Activated naive CD8-positive, alpha-beta T cell treated with anti-CD3 and anti-CD28 coated beads, Interleukin-2, amount 50 U/mL, for 24 hours (primary cell): ENCODE measurements around the gene CAPN11.

Source experiments
- ATAC-seq: fragments of 150-1000 bp; cut with Tn5 transposase; one replicate; pipeline ENCODE4 v1.10.0; 2021
- DNase-seq: peaks from one replicate; pipeline ENCODE4 v3.0.0; 2021
- H3K27ac Mint-ChIP-seq: one replicate; pipeline ENCODE4 v1.8.0; 2021; ENCODE audit warnings: mild to moderate bottlenecking, mixed read lengths
- H3K27me3 Mint-ChIP-seq: one replicate; pipeline ENCODE4 v1.8.0; 2021; ENCODE audit warnings: mixed read lengths
- H3K36me3 Mint-ChIP-seq: one replicate; pipeline ENCODE4 v1.8.0; 2021; ENCODE audit warnings: low read depth, mixed read lengths
- H3K4me1 Mint-ChIP-seq: one replicate; pipeline ENCODE4 v1.8.0; 2021; ENCODE audit warnings: mixed read lengths
- H3K4me3 Mint-ChIP-seq: one replicate; pipeline ENCODE4 v1.8.0; 2021; ENCODE audit warnings: mild to moderate bottlenecking, moderate library complexity, mixed read lengths
- H3K9me3 Mint-ChIP-seq: one replicate; pipeline ENCODE4 v1.8.0; 2021; ENCODE audit warnings: mixed read lengths

Gene CAPN11

DNA sequence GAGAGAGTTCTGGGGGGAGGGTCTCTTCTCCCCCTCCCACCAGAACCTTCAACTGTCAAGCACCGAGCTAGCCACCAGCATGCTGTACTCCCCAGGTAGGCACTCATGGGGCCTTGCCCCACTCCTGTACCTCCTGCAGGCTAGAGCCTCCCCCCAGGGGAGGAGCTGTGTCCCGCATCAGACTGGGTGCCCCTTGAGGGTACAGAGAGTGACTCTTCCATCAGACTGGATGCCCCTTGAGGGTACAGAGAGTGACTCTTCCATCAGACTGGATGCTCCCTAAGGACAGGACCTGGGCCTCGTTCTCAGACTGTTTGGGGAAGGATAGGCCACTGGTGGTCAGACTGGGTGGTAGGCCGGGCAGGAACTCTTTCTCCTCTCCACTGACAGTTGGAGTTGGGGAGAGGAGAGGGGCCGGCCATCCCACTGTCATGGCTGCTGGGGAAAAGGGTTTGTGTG lies at the start of gene CAPN11:
Gene CAPN11 (plus strand): TSS at position 51 of the 459 bp plus-strand sequence. CDS start 29 bp downstream, at position 80.
- Mint-ChIP-seq H3K27me3 (peaks cover 6% of the 10 kb centered on the region), H3K36me3 (no peaks in the 10 kb centered on the region), H3K9me3 (no peaks in the 10 kb centered on the region), H3K27ac (no peak within 1 kb of the TSS), H3K4me3 (no peak within 1 kb of the TSS), H3K4me1 (peaks cover 26% of the 10 kb centered on the region)
- ATAC-seq (no peak), DNase-seq (no peak)

DNA sequence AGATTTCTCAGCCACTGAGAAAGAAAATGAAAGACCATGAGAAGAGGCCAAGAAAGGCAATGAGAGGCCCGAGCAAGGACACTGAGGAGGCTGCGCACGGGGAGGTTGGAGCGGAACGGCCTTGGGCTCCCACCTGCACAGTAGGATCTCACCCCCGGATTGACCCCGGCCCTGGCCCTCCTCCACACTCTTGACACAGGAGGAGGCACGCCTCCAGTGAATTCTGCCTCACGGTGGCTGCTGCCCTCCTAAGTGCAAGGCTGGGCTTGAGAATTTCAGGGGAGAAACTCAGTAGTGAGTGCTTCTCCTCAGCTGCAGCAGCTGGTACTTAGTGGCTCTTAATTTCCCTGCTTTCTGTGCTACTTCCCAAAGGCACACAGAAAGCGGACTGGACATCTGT lies 49.4 kb upstream of the CAPN11 start:
- H3K9me3 Mint-ChIP-seq = no peaks in the 10 kb centered on the region
- DNase-seq (no peak), ATAC-seq (no peak)
- peaks cover 32% of the 10 kb centered on the region for H3K36me3 Mint-ChIP-seq
- no peaks in the 10 kb centered on the region for H3K4me1 Mint-ChIP-seq
- H3K27me3 Mint-ChIP-seq = no peaks in the 10 kb centered on the region
- no peak overlapping the region for H3K4me3 Mint-ChIP-seq
- peak overlapping the region; percentile 0 for H3K27ac Mint-ChIP-seq

GRCh38 chr6:44110005-44110676 lies 48.5 kb upstream of the CAPN11 start:
- DNase-seq (no peak), ATAC-seq (no peak)
- H3K4me3 Mint-ChIP-seq = no peak overlapping the region
- no peak overlapping the region for H3K27ac Mint-ChIP-seq
- H3K9me3 Mint-ChIP-seq = no peaks in the 10 kb centered on the region
- no peaks in the 10 kb centered on the region for H3K4me1 Mint-ChIP-seq
- H3K27me3 Mint-ChIP-seq = no peaks in the 10 kb centered on the region
- peaks cover 31% of the 10 kb centered on the region for H3K36me3 Mint-ChIP-seq

DNA sequence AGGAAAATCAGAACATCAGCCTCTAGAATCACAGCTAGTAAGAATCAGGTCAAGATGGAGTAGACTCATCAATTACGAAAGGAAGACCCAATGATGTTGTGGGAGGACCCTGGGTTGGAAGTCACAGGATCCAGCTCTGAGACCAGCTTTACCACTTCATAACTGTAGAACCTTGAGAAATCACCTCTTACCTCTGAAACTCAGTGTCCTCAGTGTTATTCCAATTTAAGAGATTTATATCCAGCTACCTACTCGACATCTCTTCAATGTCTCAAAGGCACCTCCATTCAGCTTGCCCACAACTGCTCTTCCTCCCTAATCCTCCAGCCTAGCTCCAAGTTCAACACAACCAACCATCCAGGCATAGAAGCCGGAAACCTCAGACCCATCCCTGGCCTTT lies 47.7 kb upstream of the CAPN11 start:
- H3K27ac Mint-ChIP-seq = no peak overlapping the region
- no peaks in the 10 kb centered on the region for H3K4me1 Mint-ChIP-seq
- H3K4me3 Mint-ChIP-seq = no peak overlapping the region
- peaks cover 29% of the 10 kb centered on the region for H3K36me3 Mint-ChIP-seq
- ATAC-seq (no peak), DNase-seq (no peak)
- H3K27me3 Mint-ChIP-seq = no peaks in the 10 kb centered on the region
- no peaks in the 10 kb centered on the region for H3K9me3 Mint-ChIP-seq

DNA sequence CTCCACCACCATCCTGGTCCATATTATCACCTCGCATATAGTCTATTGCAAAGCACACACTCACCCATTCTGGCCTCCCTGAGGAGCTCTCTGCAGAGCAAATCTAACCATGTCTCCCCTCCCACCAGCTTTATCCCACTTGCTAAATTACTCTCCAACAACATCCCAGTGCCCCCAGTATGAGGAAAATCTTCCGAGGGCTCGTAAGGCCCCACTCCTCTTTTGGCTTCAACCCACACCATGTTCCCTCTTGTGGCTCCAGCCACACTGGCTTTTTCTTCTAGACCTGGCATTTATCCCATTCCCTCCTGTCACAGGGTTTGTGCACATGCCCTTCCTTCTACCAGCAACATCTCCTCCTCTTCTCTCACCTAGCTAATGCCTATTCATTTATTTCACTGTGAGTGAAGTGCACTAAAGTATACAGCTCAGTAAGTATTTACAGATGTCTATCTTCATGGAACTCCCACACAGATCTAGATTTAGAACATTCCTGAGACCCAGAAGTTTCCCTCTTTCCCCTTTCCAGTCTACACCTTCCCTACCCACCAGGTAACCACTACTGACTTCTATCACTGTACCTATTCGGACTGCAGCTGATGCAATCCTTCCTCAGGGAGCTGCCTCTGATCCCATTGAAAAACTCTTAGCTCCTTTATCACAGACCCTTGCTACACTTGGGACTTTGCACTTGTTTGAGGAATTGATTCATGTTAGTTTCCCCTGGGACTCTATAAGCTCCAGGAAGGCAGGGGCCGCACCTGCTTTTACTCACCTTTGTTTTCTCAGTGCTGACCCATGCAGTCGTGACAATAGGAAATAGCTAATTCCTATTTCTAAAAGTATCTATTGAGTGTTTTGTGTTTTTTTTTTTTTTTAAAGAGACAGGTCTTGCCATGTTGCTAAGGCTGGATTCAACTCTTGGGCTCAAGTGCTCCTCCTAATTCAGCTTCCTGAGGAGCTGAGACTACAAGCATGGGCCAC lies 46.9 kb upstream of the CAPN11 start:
- H3K27ac Mint-ChIP-seq = no peak overlapping the region
- no peak overlapping the region for H3K4me3 Mint-ChIP-seq
- H3K36me3 Mint-ChIP-seq = peaks cover 29% of the 10 kb centered on the region

DNA sequence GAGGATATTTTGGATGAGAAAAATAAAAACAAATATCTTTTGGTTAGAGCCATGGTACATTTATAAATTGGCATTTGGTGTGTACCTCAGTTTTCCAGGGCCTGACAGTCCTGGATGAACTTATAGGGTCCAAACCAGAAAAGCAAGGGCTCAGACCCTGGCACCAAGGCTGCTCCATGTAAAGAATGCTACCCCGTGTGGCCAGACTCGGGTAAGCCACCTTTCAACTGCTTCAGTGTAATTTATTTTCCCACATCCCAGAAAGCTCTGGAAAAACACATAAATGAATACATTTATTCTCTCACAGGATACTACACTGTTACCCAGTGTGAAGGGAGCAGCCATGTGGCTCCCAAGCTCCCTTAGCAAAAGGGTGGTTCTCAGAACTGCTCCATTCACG lies 45.2 kb upstream of the CAPN11 start:
- Mint-ChIP-seq H3K4me1 (peaks cover 23% of the 10 kb centered on the region), H3K9me3 (no peaks in the 10 kb centered on the region), H3K27me3 (no peaks in the 10 kb centered on the region), H3K36me3 (peaks cover 32% of the 10 kb centered on the region), H3K4me3 (no peak overlapping the region), H3K27ac (no peak overlapping the region)
- DNase-seq = no peak
- no peak for ATAC-seq

More for the DNA sequence above, 46.9 kb upstream of the CAPN11 start:
- Mint-ChIP-seq H3K4me1 (peaks cover 6% of the 10 kb centered on the region), H3K27me3 (no peaks in the 10 kb centered on the region), H3K9me3 (no peaks in the 10 kb centered on the region)
- no peak for DNase-seq
- ATAC-seq = no peak

- Mint-ChIP-seq H3K9me3 (no peaks in the 10 kb centered on the region), H3K4me3 (no peak overlapping the region), H3K27ac (no peak overlapping the region), H3K27me3 (no peaks in the 10 kb centered on the region), H3K4me1 (peaks cover 40% of the 10 kb centered on the region), H3K36me3 (peaks cover 32% of the 10 kb centered on the region)
- ATAC-seq = no peak
- DNase-seq = no peak
These were observed 42.8 kb upstream of the CAPN11 start for GRCh38 chr6:44115866-44116265.

GRCh38 chr6:44116641-44117382 lies 41.8 kb upstream of the CAPN11 start:
- DNase-seq (no peak), ATAC-seq (no peak)
- Mint-ChIP-seq H3K36me3 (peaks cover 23% of the 10 kb centered on the region), H3K27me3 (no peaks in the 10 kb centered on the region), H3K9me3 (no peaks in the 10 kb centered on the region), H3K27ac (peak overlapping the region; percentile 12), H3K4me1 (peaks cover 48% of the 10 kb centered on the region), H3K4me3 (no peak overlapping the region)

- H3K9me3 Mint-ChIP-seq = no peaks in the 10 kb centered on the region
- H3K4me3 Mint-ChIP-seq = no peak overlapping the region
- H3K27me3 Mint-ChIP-seq = no peaks in the 10 kb centered on the region
- H3K36me3 Mint-ChIP-seq = peaks cover 17% of the 10 kb centered on the region
- no peak overlapping the region for H3K27ac Mint-ChIP-seq
- DNase-seq = no peak
- ATAC-seq = no peak
- peaks cover 54% of the 10 kb centered on the region for H3K4me1 Mint-ChIP-seq
These were observed 41.1 kb upstream of the CAPN11 start for GRCh38 chr6:44117397-44118128.

DNA sequence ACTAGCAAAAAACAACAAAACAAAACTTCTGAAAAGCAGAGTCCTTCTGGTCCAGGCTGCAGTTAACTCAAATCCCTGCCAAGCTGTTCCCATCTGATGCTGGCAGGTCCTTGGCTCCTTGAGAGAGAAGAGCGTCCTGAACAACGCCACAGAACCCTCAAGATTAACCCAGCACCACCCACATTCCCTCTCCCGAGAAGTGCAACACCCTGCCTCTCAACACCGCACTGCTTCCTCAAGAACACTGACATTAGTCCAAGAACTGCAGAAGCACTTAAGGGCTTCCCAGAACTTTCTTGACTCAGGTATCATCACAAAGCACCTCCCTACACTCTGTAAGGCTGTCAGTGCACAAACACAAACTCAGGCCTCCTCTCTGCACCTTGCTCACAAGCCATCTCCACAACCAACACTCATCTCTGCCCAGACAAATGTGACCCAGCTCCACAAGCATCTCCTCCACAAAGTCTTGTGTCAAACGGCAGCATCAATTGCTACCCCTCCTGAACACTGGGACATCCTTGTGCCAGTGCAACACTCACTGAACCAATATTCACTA lies 38.8 kb upstream of the CAPN11 start:
- Mint-ChIP-seq H3K9me3 (no peaks in the 10 kb centered on the region), H3K4me1 (peaks cover 76% of the 10 kb centered on the region), H3K36me3 (peaks cover 13% of the 10 kb centered on the region), H3K27me3 (no peaks in the 10 kb centered on the region), H3K4me3 (no peak overlapping the region), H3K27ac (no peak overlapping the region)
- DNase-seq (no peak), ATAC-seq (no peak)

DNA sequence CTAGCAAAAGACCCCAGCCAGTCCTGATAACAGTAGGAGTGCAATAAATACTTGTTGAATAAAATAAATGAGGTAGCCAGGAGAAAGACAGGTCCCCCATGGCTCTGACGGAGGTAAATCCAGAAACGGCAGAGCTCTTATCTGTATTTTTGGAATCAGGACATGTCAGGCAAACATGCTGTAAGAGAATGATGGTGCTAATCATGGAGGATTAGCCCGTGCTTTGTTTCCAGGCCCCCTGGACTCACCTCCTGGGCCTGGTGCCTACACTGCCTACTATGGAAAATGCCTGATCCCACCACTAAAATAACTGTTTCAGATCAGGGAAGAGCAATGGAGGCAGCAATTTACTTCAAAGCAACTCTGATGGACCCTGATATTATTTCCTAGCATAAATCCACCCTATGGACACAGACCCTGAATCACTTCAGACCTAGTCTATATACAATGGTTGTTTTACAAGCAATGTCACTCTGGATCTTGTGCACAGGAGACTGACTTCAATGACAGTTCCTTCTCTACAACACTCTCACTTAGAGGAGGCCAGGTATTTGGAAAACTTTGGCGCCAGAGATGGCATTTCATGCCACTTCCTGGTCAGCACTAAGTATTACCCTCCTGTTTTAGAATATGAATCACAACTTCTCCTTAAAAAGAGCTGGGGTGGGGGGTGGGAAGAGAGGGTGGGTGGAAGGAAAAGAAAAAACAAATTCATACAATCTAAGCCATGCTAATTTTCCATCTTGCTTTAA lies 37.8 kb upstream of the CAPN11 start:
- Mint-ChIP-seq H3K9me3 (no peaks in the 10 kb centered on the region), H3K36me3 (peaks cover 19% of the 10 kb centered on the region), H3K27ac (no peak overlapping the region), H3K27me3 (no peaks in the 10 kb centered on the region), H3K4me3 (no peak overlapping the region), H3K4me1 (peaks cover 87% of the 10 kb centered on the region)
- DNase-seq (no peak), ATAC-seq (no peak)

- no peaks in the 10 kb centered on the region for H3K9me3 Mint-ChIP-seq
- peaks cover 22% of the 10 kb centered on the region for H3K36me3 Mint-ChIP-seq
These were observed 35.8 kb upstream of the CAPN11 start for GRCh38 chr6:44122801-44123200.

GRCh38 chr6:44123544-44123943 lies 35.1 kb upstream of the CAPN11 start:
- Mint-ChIP-seq H3K27me3 (no peaks in the 10 kb centered on the region), H3K4me3 (peak overlapping the region; percentile 41), H3K36me3 (peaks cover 20% of the 10 kb centered on the region), H3K27ac (peak overlapping the region; percentile 79), H3K4me1 (peaks cover 76% of the 10 kb centered on the region), H3K9me3 (no peaks in the 10 kb centered on the region)
- DNase-seq (no peak), ATAC-seq (no peak)

More at GRCh38 chr6:44122801-44123200, 35.8 kb upstream of the CAPN11 start:
- peak; percentile 4 for ATAC-seq
- Mint-ChIP-seq H3K27ac (peak overlapping the region; percentile 79), H3K27me3 (no peaks in the 10 kb centered on the region), H3K4me3 (peak overlapping the region; percentile 41), H3K4me1 (peaks cover 80% of the 10 kb centered on the region)
- no peak for DNase-seq
